GM19324 (cell line): ENCODE results near the gene SLC16A6.
A peak's percentile ranks its signal among the peaks of the same experiment; 100 is the strongest.
"Not testable (repeated sequence)": the region's sequence is repeated elsewhere in the genome, so short reads cannot be mapped to it uniquely, and the experiment has no call there.

Experiments used
- ATAC-seq: cut with Tn5 transposase; IDR thresholded peaks from one replicate; pipeline ENCODE4 v1.9.1; 2021; ENCODE audit warnings: mild to moderate bottlenecking, moderate library complexity; ENCODE audit not compliant: unreplicated experiment, low FRiP score

Gene SLC16A6

GRCh38 chr17:68291836-68292688 is 1.1 kb upstream of the SLC16A6 start:
- peak; percentile 67 for ATAC-seq

DNA sequence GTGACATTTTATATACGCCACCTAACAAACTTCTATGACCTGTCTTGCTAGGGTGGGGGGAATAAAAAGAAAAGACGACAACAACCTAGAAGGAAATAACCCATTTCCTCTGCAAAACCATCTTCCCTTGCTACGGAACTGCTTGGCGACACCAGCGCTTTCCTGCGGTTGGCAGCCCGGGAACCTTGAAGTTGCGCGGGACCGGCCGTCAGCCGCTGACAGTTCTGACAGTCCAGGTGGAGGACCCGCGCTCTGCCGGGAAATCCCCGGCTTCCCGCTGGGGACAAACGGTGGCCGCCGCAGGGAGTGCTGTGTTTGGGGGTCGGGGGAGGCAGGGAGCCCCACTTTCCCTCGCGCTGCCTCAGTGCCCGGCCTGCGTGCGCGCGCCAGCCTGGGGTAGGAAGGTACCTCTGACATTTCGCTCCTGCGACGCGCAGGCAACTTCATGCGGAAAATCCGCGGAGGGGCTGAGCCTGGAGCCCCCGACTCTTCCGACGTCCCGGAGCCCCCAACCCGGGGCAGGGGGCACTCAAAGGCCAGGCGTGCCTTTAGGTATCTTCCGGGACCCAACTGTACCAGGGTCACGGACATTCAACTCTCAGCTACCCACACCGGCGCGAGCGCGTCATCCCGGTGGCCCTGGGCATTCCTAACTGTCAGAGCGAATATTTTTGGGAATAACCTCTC is 516 bp downstream of the SLC16A6 start:
- ATAC-seq, result no peak

DNA sequence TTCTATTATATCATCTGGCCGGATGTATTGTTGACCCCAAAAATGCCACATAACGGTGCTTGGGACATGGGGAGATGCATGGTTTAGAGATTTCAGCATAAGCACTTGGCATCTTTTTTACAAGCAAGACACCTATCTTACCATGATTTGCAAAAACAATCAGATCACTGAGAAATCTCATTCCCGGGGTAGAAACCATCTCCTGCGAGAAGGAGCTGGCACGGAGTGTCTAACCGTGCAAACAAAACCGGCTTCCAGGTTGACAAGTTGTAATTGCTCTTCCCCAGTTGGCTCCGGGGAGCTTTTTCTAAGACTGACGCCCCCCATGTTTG is 1.0 kb downstream of the SLC16A6 start:
- no peak for ATAC-seq

DNA sequence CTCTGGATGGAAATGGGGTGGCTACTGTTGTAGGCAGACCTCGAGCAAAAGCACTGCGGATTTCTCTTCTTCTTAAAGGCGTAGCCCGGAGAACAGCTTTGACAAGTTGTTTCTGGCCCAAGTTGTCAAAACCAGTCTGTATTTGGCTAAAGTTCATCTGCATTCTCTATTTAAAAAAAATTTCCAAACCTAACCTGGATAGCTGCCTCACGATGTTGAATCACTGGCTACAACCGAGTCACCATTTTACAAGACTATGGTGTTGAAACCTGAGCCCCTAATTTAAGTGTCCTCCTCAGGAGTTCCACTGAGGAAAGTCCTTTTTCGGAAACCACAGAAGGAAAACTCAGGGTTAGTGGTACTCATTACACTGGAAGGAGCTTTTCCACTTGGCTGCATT is 1.5 kb downstream of the SLC16A6 start:
- no peak for ATAC-seq

GRCh38 chr17:68288804-68289203 is 2.1 kb downstream of the SLC16A6 start:
- no peak for ATAC-seq

DNA sequence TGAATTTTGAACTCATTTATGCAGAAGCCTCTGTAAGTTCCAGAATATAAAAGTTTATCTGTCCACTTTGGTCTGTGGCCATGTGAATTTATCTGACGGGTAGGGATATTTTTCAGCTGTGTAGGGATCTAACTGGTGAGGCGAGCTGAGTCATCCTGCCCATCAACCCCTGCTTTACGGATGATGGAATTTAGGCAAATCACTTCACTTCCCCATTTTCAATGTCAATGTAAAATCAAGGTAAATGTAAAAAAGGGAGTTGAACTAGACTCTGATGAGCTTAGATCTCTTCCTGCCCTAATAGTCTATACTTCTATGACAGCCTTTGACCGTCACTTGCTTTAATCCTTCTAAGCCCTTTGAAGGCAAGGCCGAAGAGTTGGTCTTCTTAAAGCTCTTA is 2.6 kb downstream of the SLC16A6 start:
- no peak for ATAC-seq

- ATAC-seq, result not testable (repeated sequence)
Observed at GRCh38 chr17:68281965-68282364, 9.0 kb downstream of the SLC16A6 start.

- no peak for ATAC-seq
Observed at GRCh38 chr17:68277807-68278206, 13.1 kb downstream of the SLC16A6 start.

DNA sequence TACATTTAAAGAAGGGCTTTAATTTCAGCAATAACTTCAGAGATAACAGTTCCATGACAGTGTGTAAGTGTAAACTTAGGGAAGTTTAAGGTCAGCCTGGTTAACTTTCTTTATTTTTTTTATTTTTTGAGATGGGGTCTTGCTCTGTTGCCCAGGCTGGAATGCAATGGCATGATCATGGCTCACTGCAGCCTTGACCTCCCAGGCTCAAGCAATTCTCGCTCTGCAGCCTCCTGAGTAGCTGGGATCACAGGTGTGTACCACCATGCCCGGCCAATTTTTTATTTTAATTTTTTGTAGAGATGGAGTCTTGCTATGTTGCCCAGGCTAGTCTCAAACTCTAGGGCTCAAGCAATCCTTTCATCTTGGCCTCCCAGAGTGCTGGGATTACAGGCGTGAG is 14.6 kb downstream of the SLC16A6 start:
- ATAC-seq, result not testable (repeated sequence)

GRCh38 chr17:68273722-68274121 is 17.2 kb downstream of the SLC16A6 start:
- ATAC-seq, result no peak

GRCh38 chr17:68265833-68266232 is 25.1 kb downstream of the SLC16A6 start:
- ATAC-seq, result not testable (repeated sequence)

DNA sequence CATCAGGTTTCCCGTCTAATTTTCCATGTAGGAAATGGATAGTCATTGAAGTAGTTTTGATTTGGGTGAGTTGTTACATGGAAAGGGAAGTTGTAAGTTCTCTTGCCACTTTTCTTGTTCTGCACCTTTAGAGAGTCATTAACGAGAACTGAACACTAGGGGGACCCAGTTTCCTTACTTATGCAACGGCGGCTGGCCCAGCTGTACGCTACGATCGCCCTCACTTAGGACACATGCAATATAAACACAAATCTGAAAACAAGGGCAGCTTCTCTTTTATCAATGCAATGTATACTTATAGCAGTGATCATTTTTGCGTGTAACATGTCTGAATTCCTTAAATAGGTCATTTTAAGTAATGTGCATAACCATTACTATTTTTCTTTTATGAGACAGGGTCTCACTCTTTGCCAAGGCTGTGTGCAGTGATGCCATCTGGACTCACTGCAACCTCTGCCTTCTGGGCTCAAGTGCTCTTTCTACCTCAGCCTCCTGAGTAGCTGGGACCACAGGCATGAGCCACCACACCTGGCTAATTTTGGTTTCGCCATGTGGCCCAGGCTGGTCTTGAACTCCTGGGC is 27.7 kb downstream of the SLC16A6 start:
- not testable (repeated sequence) for ATAC-seq

GRCh38 chr17:68262467-68262866 is 28.5 kb downstream of the SLC16A6 start:
- not testable (repeated sequence) for ATAC-seq

- ATAC-seq, result no peak
Observed at GRCh38 chr17:68260051-68260762, 30.7 kb downstream of the SLC16A6 start.

DNA sequence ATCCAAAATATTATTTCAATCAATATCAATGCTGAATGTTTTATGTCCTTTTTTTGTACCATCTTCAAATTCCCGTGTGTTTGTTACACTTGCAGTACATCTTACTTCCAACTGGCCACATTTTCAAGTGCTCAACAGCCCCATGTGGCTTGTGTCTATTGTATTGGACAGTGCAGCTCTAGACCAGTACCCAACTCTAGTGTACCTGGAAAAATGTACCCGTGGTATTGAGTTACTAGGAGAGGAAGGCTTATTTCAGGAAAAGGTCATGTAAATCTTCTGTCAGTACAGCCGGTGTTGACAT is 31.3 kb downstream of the SLC16A6 start:
- not testable (repeated sequence) for ATAC-seq

DNA sequence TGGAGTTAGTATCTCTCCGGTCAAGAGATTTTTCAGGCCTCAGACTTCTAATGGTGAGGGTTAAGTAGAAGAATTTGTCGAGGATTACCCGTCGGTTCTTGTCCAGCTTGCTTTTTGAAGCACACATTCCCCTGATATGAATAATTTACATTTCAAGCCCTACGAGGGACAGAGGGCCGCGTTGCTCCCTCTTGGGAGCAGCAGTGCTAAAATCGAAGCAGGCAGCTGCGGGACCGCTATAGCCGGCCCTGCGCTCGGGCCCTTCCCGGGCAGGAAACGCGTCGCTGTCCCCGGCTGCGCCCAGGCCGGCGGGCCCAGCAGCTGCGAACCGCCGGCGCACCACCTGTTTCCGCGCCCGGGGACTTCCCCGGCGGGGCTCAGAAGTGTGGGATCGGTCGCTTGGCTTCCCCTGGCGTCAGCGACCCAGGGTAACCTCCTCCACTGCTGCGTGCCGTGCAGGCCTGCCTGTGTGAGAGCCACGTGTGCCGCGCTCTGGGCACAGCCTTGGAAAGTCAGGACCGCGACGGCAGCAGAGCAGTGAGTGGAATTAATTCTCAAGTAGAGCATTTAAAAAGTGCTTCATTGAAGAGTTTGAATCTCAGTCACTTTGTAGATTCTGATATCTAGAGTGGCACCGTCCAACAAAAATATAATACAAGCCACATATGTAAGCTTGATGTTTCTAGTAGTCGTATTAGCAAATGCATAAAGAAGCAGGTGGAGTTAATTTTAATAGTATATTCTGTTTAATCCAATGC is 31.9 kb downstream of the SLC16A6 start:
- ATAC-seq, result peak; percentile 95

GRCh38 chr17:68257934-68258333 is 33.0 kb downstream of the SLC16A6 start:
- no peak for ATAC-seq

GRCh38 chr17:68256701-68257100 is 34.2 kb downstream of the SLC16A6 start:
- not testable (repeated sequence) for ATAC-seq

GRCh38 chr17:68255731-68256538 is 35.0 kb downstream of the SLC16A6 start:
- no peak for ATAC-seq

DNA sequence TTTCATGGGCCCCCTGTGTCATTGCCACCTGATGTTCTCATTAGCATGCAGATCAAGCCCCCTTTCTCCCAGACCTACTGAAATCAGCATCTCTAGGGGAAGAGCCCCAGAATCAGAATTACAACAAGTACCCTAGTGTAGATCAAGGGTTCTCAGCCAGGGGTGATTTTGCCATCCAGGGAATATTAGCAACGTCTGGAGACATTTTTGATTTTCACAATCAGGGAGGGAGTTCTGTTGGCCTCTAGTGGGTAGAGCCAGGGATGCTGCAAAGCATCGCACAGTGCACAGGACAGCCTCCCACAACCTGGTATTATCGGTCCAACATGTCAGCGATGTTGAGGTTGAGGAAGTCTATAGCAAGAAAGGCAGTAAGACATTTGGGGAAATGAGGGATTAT is 35.8 kb downstream of the SLC16A6 start:
- ATAC-seq, result no peak
